Body of pancreas (tissue), 4 donors: Measurements from ENCODE around the gene KCNQ5.

Experiments used
- CTCF ChIP-seq, 7 experiments: fragments of 450-650 bp in 4 of 7; fragments of 200-600 bp in 3 of 7; sonication (generic) in 3 of 7; IDR thresholded peaks; one replicate each; pipeline ENCODE4 v1.5.1; 2016 to 2019; ENCODE audit warnings: antibody characterized with exemption in 7 of 7
- POLR2A ChIP-seq, 3 donors: fragments of 450-650 bp; IDR thresholded peaks; one replicate each; pipeline ENCODE4 v1.6.1; 2016; ENCODE audit warnings: antibody characterized with exemption in 3 of 3, mild to moderate bottlenecking in 2 of 3

- TF ChIP-seq POLR2A (IDR thresholded peaks at IDR 0.05), result no peak
- TF ChIP-seq CTCF (IDR thresholded peaks at IDR 0.05), result no peak
Observed at GRCh38 chr6:72787391-72788031, 165.6 kb downstream of the KCNQ5 start.
